ENCODE measurements around the gene PTPRK. TPM values are rescaled to one million over a fixed set of nuclear protein-coding genes. Genes with fewer than 3 reads are reported as not detected.

PTPRK gene
- polyA plus RNA-seq, 1 donor (not counting 4 experiments of a cell fraction or from before 2014, with no cell fraction given), result 52.7 TPM

DNA sequence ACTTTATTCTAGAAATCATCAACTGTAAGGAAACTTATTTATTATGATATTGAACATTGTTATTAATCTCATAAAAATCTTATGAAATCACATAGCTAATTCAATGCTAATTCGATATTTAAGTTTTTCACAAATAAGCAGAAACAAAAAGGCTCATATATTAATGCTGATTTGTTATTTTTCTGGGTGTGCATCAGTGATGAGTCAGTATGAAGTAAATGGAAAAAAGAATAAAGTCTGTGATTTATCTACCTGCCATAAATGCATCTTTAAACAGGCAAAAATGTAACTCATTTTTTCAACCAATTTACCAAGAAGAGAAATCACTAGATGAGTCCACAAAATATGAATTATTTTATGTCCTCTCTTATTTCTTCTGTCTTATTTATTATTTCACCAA lies 253.5 kb downstream of the PTPRK start:
- no peak for TF ChIP-seq CTCF (optimal IDR thresholded peaks at IDR 0.05 in 1 of 3, IDR thresholded peaks at IDR 0.05 in 1 of 3, conservative IDR thresholded peaks at IDR 0.05 in 1 of 3; ENCODE audit: extremely low read depth in 1 of 3, insufficient read depth in 2 of 3, low read length in 3 of 3)
- no peak for TF ChIP-seq EZH2 (IDR thresholded peaks at IDR 0.05; ENCODE audit: low read length)
- peaks cover 31% of the 10 kb centered on the region for H3K79me2 ChIP-seq (ENCODE audit: control insufficient read depth, insufficient read depth, low read length)
- H3K4me2 ChIP-seq (ENCODE audit: control insufficient read depth, extremely low read depth, insufficient read depth, low read depth, low read length), result no peak overlapping the region
- H3K9ac ChIP-seq (ENCODE audit: control insufficient read depth, extremely low read depth, insufficient read depth, low read length), result no peak overlapping the region
- no peak overlapping the region for H2AFZ ChIP-seq (ENCODE audit: control insufficient read depth, low read length)
- H3K4me1 ChIP-seq (ENCODE audit: control insufficient read depth, extremely low read depth, insufficient read depth, low read length), result peaks cover 3% of the 10 kb centered on the region
- no peak overlapping the region for H3K4me3 ChIP-seq (ENCODE audit: control insufficient read depth in 2 of 3, extremely low read depth in 1 of 3, insufficient read depth in 2 of 3, low read depth in 1 of 3, low read length in 3 of 3)
- FAIRE-seq, result no peak
- H3K27ac ChIP-seq (ENCODE audit: control insufficient read depth, insufficient read depth, low read length), result no peak overlapping the region
- H3K36me3 ChIP-seq (ENCODE audit: control insufficient read depth in 2 of 2, extremely low read depth in 1 of 2, insufficient read depth in 2 of 2, low read length in 2 of 2), result peaks cover 0 to 7% of the 10 kb centered on the region in 2 experiments
- no peaks in the 10 kb centered on the region for H4K20me1 ChIP-seq (ENCODE audit: control insufficient read depth, extremely low read depth, insufficient read depth, low read length)
- H3K9me3 ChIP-seq (ENCODE audit: control insufficient read depth, low read depth, low read length), result no peaks in the 10 kb centered on the region
- H3K9me1 ChIP-seq (ENCODE audit: control insufficient read depth, extremely low read depth, insufficient read depth, low read length), result no peaks in the 10 kb centered on the region
- DNase-seq (ENCODE audit: low read depth, low spot score), result no peak
- dilution Hi-C loops (cut with MboI; ENCODE audit: extremely low pct_ligation_motif_present, low sequenced_read_pairs), result no loop called here
- no peaks in the 10 kb centered on the region for H3K27me3 ChIP-seq (ENCODE audit: control insufficient read depth, extremely low read depth, insufficient read depth, low read length)

DNA sequence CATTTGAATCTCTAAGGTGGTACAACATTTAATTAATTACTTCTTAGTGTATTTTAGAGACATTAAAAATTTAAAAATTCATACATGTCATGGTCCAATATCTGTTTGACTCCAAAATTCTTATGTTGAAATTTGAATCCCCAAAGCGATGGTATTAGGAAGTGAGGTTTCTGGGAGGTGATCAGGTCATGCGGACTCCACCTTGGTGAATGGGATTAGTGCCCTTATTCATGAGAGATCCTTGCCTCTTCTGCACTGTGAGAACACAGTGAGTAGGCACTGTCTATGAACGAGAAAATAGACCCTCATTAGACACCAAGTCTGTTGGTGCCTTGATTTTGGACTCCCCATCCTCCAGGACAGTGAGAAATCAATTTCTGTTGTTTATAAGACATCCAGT lies 254.7 kb downstream of the PTPRK start:
- H3K9ac ChIP-seq (ENCODE audit: control insufficient read depth, extremely low read depth, insufficient read depth, low read length), result no peak overlapping the region
- H4K20me1 ChIP-seq (ENCODE audit: control insufficient read depth, extremely low read depth, insufficient read depth, low read length), result no peaks in the 10 kb centered on the region
- no peak for DNase-seq (ENCODE audit: low read depth, low spot score)
- H3K79me2 ChIP-seq (ENCODE audit: control insufficient read depth, insufficient read depth, low read length), result peaks cover 22% of the 10 kb centered on the region
- no peaks in the 10 kb centered on the region for H3K9me1 ChIP-seq (ENCODE audit: control insufficient read depth, extremely low read depth, insufficient read depth, low read length)
- H3K4me3 ChIP-seq (ENCODE audit: control insufficient read depth in 2 of 3, extremely low read depth in 1 of 3, insufficient read depth in 2 of 3, low read depth in 1 of 3, low read length in 3 of 3), result no peak overlapping the region
- H3K27ac ChIP-seq (ENCODE audit: control insufficient read depth, insufficient read depth, low read length), result no peak overlapping the region
- TF ChIP-seq CTCF (optimal IDR thresholded peaks at IDR 0.05 in 1 of 3, IDR thresholded peaks at IDR 0.05 in 1 of 3, conservative IDR thresholded peaks at IDR 0.05 in 1 of 3; ENCODE audit: extremely low read depth in 1 of 3, insufficient read depth in 2 of 3, low read length in 3 of 3), result no peak
- TF ChIP-seq EZH2 (IDR thresholded peaks at IDR 0.05; ENCODE audit: low read length), result no peak
- dilution Hi-C loops (cut with MboI; ENCODE audit: extremely low pct_ligation_motif_present, low sequenced_read_pairs), result no loop called here
- H3K4me2 ChIP-seq (ENCODE audit: control insufficient read depth, extremely low read depth, insufficient read depth, low read depth, low read length), result no peak overlapping the region
- no peak for FAIRE-seq
- peaks cover 3% of the 10 kb centered on the region for H3K4me1 ChIP-seq (ENCODE audit: control insufficient read depth, extremely low read depth, insufficient read depth, low read length)
- peaks cover 0 to 5% of the 10 kb centered on the region in 2 experiments for H3K36me3 ChIP-seq (ENCODE audit: control insufficient read depth in 2 of 2, extremely low read depth in 1 of 2, insufficient read depth in 2 of 2, low read length in 2 of 2)
- H2AFZ ChIP-seq (ENCODE audit: control insufficient read depth, low read length), result no peak overlapping the region
- H3K27me3 ChIP-seq (ENCODE audit: control insufficient read depth, extremely low read depth, insufficient read depth, low read length), result no peaks in the 10 kb centered on the region
- no peaks in the 10 kb centered on the region for H3K9me3 ChIP-seq (ENCODE audit: control insufficient read depth, low read depth, low read length)

Measured in keratinocyte (primary cell).